Measurements from ENCODE around the gene AGO1.

DNA sequence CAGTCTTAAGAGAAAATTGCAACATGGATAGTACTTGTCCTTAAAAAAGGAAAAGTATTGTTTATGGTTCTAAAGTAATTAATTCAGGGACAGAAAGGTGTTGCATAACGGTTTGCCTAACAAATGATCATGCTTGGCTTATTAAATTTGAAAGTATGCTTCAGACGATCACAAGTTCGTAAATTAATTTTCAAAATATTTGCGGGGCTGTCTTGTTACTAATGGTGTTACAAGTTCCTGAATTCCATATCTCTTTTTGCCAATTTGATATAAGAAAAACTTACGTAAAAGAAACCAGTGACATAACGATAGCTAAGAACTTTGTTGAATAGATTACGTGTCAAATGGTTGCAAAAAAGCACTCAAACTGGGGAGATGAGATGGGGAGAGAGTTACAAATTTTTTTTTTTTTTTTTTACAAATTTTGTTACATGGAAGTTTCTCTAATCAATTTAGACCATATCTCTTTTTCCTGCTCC is 49.2 kb downstream of the AGO1 start:
- TF ChIP-seq CTCF (IDR thresholded peaks at IDR 0.05; ENCODE audit: control extremely low read depth in 1 of 3, insufficient read depth in 1 of 3, low read depth in 1 of 3, low read length in 3 of 3) (no peak), HDAC2 (IDR thresholded peaks at IDR 0.05; ENCODE audit: borderline replicate concordance in 1 of 2, low read depth in 2 of 2, low read length in 2 of 2) (no peak), ZNF274 (IDR thresholded peaks at IDR 0.05; ENCODE audit: borderline replicate concordance, extremely low read depth, low read length) (no peak), POLR2A (IDR thresholded peaks at IDR 0.05; ENCODE audit: control extremely low read depth in 1 of 2, low read depth in 2 of 2, low read length in 2 of 2) (no peak), GTF2F1 (IDR thresholded peaks at IDR 0.05; ENCODE audit: borderline replicate concordance, low read depth, low read length) (no peak), USF2 (IDR thresholded peaks at IDR 0.05; ENCODE audit: low read length) (no peak), EZH2 (IDR thresholded peaks at IDR 0.05; ENCODE audit: low read depth, low read length, severe bottlenecking) (no peak), ATF2 (IDR thresholded peaks at IDR 0.05; ENCODE audit: low read length) (no peak), RBBP5 (IDR thresholded peaks at IDR 0.05; ENCODE audit: borderline replicate concordance, low read depth, low read length) (no peak), JUN (IDR thresholded peaks at IDR 0.05; ENCODE audit: low read depth, low read length) (no peak), POLR2AphosphoS5 (IDR thresholded peaks at IDR 0.05; ENCODE audit: low read depth, low read length) (no peak)
